NCI-H82 treated with DMSO at 0.1 percent for 48 hours (cell line): Measurements from ENCODE around the gene LCN6.
"Not testable (repeated sequence)": the region's sequence is repeated elsewhere in the genome, so short reads cannot be mapped to it uniquely, and the experiment has no call there.

Experiments
- DNase-seq: peaks from one replicate; lab custom pipeline; 2025; ENCODE audit not compliant: unreplicated experiment; lab: John Stamatoyannopoulos, UW

The LCN6 gene

GRCh38 chr9:136784249-136784996 is 36.1 kb upstream of the LCN6 start:
- no peak for DNase-seq

GRCh38 chr9:136782452-136782851 is 34.1 kb upstream of the LCN6 start:
- DNase-seq: no peak

GRCh38 chr9:136779808-136780207 is 31.5 kb upstream of the LCN6 start:
- DNase-seq: no peak

- DNase-seq: no peak
These were observed 29.0 kb upstream of the LCN6 start for GRCh38 chr9:136777359-136777758.

- DNase-seq: no peak
These were observed 28.6 kb upstream of the LCN6 start for GRCh38 chr9:136776947-136777346.

- no peak for DNase-seq
These were observed 26.9 kb upstream of the LCN6 start for GRCh38 chr9:136775191-136775590.

GRCh38 chr9:136774416-136775045 is 26.2 kb upstream of the LCN6 start:
- DNase-seq: no peak

- peak; percentile 22 for DNase-seq
These were observed 25.2 kb upstream of the LCN6 start for GRCh38 chr9:136773386-136774044.

- no peak for DNase-seq
These were observed 23.6 kb upstream of the LCN6 start for GRCh38 chr9:136771907-136772415.

- DNase-seq: peak; percentile 45
These were observed 21.4 kb upstream of the LCN6 start for GRCh38 chr9:136769710-136770191.

- DNase-seq: not testable (repeated sequence)
These were observed 18.2 kb upstream of the LCN6 start for GRCh38 chr9:136766410-136767120.

GRCh38 chr9:136765745-136766409 is 17.6 kb upstream of the LCN6 start:
- DNase-seq: not testable (repeated sequence)

- no peak for DNase-seq
These were observed 16.7 kb upstream of the LCN6 start for GRCh38 chr9:136765041-136765440.

GRCh38 chr9:136764301-136764891 is 16.1 kb upstream of the LCN6 start, which contains the start of gene LCN15:
Gene LCN15, minus strand, starts transcription at chr9:136764518. Its CDS starts 30 bp downstream, at chr9:136764488.
- DNase-seq: no peak

GRCh38 chr9:136763649-136764035 is 15.3 kb upstream of the LCN6 start:
- no peak for DNase-seq

GRCh38 chr9:136762915-136763648 is 14.8 kb upstream of the LCN6 start:
- DNase-seq: peak; percentile 56

GRCh38 chr9:136762221-136762691 is 13.9 kb upstream of the LCN6 start:
- DNase-seq: no peak

- no peak for DNase-seq
These were observed 13.2 kb upstream of the LCN6 start for GRCh38 chr9:136761545-136761981.

GRCh38 chr9:136760834-136761544 is 12.7 kb upstream of the LCN6 start:
- peak; percentile 53 for DNase-seq
